ENCODE results near the gene KIRREL3.

The KIRREL3 gene

DNA sequence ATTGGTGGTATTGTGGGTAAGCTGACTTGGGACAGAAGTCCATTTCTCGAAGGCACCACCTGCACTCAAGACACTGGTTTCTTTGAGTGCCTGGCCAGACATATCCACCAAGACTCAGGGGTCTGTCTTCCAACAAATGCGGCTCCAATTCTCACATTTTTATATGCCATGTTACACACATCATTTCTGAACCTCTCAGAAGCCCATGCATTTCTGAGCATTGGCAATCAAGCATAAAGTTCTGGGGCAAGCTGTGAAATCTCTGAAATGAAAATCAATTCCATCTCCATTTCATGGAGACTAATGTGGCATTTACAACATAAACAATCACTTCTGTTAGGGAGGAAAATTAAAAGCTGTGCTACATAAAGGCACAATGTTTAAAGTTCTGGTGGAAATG, 243.7 kb downstream of the KIRREL3 start:
- H3K4me3 ChIP-seq (ENCODE audit: insufficient read depth, low read length, poor library complexity, severe bottlenecking) = no peak overlapping the region
- no peak overlapping the region for H3K4me2 ChIP-seq (ENCODE audit: low read depth, low read length, poor library complexity, severe bottlenecking)
- H2AFZ ChIP-seq (ENCODE audit: low read depth, low read length, severe bottlenecking) = no peak overlapping the region
- H3K79me2 ChIP-seq (ENCODE audit: insufficient read depth, low read length) = no peaks in the 10 kb centered on the region
- no peak overlapping the region for H3K9ac ChIP-seq (ENCODE audit: low read length)
- H3F3A ChIP-seq (ENCODE audit: insufficient read depth) = no peaks in the 10 kb centered on the region
- H3K27me3 ChIP-seq (ENCODE audit: low read length) = no peaks in the 10 kb centered on the region
- TF ChIP-seq, protein P1, sequence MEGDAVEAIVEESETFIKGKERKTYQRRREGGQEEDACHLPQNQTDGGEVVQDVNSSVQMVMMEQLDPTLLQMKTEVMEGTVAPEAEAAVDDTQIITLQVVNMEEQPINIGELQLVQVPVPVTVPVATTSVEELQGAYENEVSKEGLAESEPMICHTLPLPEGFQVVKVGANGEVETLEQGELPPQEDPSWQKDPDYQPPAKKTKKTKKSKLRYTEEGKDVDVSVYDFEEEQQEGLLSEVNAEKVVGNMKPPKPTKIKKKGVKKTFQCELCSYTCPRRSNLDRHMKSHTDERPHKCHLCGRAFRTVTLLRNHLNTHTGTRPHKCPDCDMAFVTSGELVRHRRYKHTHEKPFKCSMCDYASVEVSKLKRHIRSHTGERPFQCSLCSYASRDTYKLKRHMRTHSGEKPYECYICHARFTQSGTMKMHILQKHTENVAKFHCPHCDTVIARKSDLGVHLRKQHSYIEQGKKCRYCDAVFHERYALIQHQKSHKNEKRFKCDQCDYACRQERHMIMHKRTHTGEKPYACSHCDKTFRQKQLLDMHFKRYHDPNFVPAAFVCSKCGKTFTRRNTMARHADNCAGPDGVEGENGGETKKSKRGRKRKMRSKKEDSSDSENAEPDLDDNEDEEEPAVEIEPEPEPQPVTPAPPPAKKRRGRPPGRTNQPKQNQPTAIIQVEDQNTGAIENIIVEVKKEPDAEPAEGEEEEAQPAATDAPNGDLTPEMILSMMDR (IDR thresholded peaks at IDR 0.05; ENCODE audit: insufficient read depth, low read length, poor library complexity, severe bottlenecking) = no peak
- no peak for TF ChIP-seq EZH2phosphoT487 (conservative IDR thresholded peaks at IDR 0.05; ENCODE audit: low read length)
- no peaks in the 10 kb centered on the region for H3K9me2 ChIP-seq (replicated peaks; ENCODE audit: insufficient read depth, low read length)
- H3K27ac ChIP-seq (ENCODE audit: low read depth, low read length) = no peak overlapping the region
- no peaks in the 10 kb centered on the region for H3K9me3 ChIP-seq (ENCODE audit: insufficient read depth, low read length)
- no peaks in the 10 kb centered on the region for H3K36me3 ChIP-seq (ENCODE audit: low read length)
- H4K20me1 ChIP-seq (ENCODE audit: low read depth, low read length) = no peaks in the 10 kb centered on the region

DNA sequence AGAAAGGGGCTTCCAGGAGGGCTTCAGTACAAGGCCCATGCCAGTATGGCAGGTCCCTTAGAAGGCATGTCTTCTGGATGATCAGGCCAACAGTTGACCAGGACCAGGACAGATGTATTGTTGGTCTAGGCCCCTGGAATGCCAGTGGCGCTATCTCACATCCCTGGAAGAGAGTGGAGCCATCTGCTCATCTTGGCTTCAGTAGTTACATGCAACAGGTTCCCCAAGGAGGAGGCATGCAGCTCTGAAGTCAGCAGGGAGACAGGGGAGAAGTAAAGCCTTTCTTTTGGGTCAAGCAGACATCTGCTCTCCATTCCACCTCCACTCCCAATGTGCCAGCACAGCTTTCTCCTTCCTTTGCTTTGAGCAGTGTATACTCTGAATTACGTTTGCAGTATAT, 244.1 kb downstream of the KIRREL3 start:
- no peak overlapping the region for H3K27ac ChIP-seq (ENCODE audit: low read depth, low read length)
- H3K27me3 ChIP-seq (ENCODE audit: low read length) = no peaks in the 10 kb centered on the region
- no peaks in the 10 kb centered on the region for H3K9me3 ChIP-seq (ENCODE audit: insufficient read depth, low read length)
- no peaks in the 10 kb centered on the region for H3K36me3 ChIP-seq (ENCODE audit: low read length)
- H3K9ac ChIP-seq (ENCODE audit: low read length) = no peak overlapping the region
- no peak overlapping the region for H3K4me2 ChIP-seq (ENCODE audit: low read depth, low read length, poor library complexity, severe bottlenecking)
- no peak overlapping the region for H3K4me3 ChIP-seq (ENCODE audit: insufficient read depth, low read length, poor library complexity, severe bottlenecking)
- H2AFZ ChIP-seq (ENCODE audit: low read depth, low read length, severe bottlenecking) = no peak overlapping the region
- no peaks in the 10 kb centered on the region for H3K9me2 ChIP-seq (replicated peaks; ENCODE audit: insufficient read depth, low read length)
- H3F3A ChIP-seq (ENCODE audit: insufficient read depth) = no peaks in the 10 kb centered on the region
- no peaks in the 10 kb centered on the region for H3K79me2 ChIP-seq (ENCODE audit: insufficient read depth, low read length)
- no peaks in the 10 kb centered on the region for H4K20me1 ChIP-seq (ENCODE audit: low read depth, low read length)
- no peak for TF ChIP-seq EZH2phosphoT487 (conservative IDR thresholded peaks at IDR 0.05; ENCODE audit: low read length)
- TF ChIP-seq, protein P1 (IDR thresholded peaks at IDR 0.05; ENCODE audit: insufficient read depth, low read length, poor library complexity, severe bottlenecking) = no peak

DNA sequence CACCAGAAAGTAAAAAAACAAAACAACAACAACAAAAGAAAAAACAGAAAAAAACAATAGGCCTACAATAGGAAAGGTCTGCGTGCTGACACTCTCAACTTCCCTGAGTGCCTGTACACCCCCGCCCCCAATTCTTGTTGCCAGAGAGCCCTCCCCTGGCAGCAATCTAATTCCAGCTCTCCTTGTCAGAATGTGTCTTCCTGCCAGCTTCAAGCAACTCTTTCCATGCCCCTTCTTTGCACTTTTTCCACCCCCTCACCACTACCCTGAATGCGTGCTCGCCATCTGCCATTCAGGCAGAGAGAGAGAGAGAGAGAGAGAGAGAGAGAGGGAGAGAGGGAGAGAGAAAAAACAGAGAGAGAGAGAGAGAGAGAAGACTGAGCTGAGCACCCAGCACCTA, 245.0 kb downstream of the KIRREL3 start:
- Histone ChIP-seq H2AFZ (ENCODE audit: low read depth, low read length, severe bottlenecking) (no peak overlapping the region), H3F3A (ENCODE audit: insufficient read depth) (no peaks in the 10 kb centered on the region), H3K36me3 (ENCODE audit: low read length) (no peaks in the 10 kb centered on the region), H3K27ac (ENCODE audit: low read depth, low read length) (no peak overlapping the region), H4K20me1 (ENCODE audit: low read depth, low read length) (no peaks in the 10 kb centered on the region), H3K9me3 (ENCODE audit: insufficient read depth, low read length) (no peaks in the 10 kb centered on the region), H3K9me2 (replicated peaks; ENCODE audit: insufficient read depth, low read length) (no peaks in the 10 kb centered on the region), H3K79me2 (ENCODE audit: insufficient read depth, low read length) (no peaks in the 10 kb centered on the region), H3K4me2 (ENCODE audit: low read depth, low read length, poor library complexity, severe bottlenecking) (no peak overlapping the region), H3K4me3 (ENCODE audit: insufficient read depth, low read length, poor library complexity, severe bottlenecking) (no peak overlapping the region), H3K9ac (ENCODE audit: low read length) (no peak overlapping the region), H3K27me3 (ENCODE audit: low read length) (no peaks in the 10 kb centered on the region)
- TF ChIP-seq EZH2phosphoT487 (conservative IDR thresholded peaks at IDR 0.05; ENCODE audit: low read length) = no peak
- TF ChIP-seq, protein P1 (IDR thresholded peaks at IDR 0.05; ENCODE audit: insufficient read depth, low read length, poor library complexity, severe bottlenecking) = no peak

All from SU-DHL-6 (cell line).